SK-N-SH (cell line): Measurements from ENCODE around the gene COL4A4. TPM values are rescaled to one million over a fixed set of nuclear protein-coding genes. Genes with fewer than 3 reads are reported as not detected.

Experiments used
- CTCF ChIA-PET: fragments of 300-600, 350-600 bp; formaldehyde crosslinking; extraction: SDS; loops from one replicate; lab custom pipeline; 2021; lab: Yijun Ruan, JAX
- POLR2A ChIA-PET: fragments of 350-600 bp; sonication (Branson Sonifier 250); formaldehyde crosslinking; extraction: SDS; loops from one replicate; lab custom pipeline; 2020; ENCODE audit warnings: antibody characterized with exemption, inconsistent platforms; lab: Yijun Ruan, JAX
- DNase-seq: peaks from one replicate; pipeline ENCODE4 v3.0.0; 2012
- H2AFZ ChIP-seq: fragments of 200-600 bp; sonication (generic); 2 replicates; pipeline ENCODE4 v1.8.1; 2016; ENCODE audit warnings: antibody characterized with exemption, mild to moderate bottlenecking, low read depth
- H3F3A ChIP-seq: fragments of 200-600 bp; sonication (generic); replicated peaks from 2 replicates; pipeline ENCODE3; 2016; ENCODE audit warnings: antibody characterized with exemption, mild to moderate bottlenecking; ENCODE audit not compliant: insufficient read depth
- H3K27ac ChIP-seq, 2 experiments: fragments of 200-500 bp in 1 of 2; fragments of 200-600 bp in 1 of 2; sonication (Bioruptor generic) in 1 of 2; sonication (generic), shearing (Covaris generic) in 1 of 2; 2 replicates each; pipeline versions ENCODE4 v1.5.1 to v1.6.1; 2014 to 2016; ENCODE audit warnings: low read depth in 2 of 2, inconsistent platforms in 1 of 2, low read length in 1 of 2, mild to moderate bottlenecking in 1 of 2, mixed read lengths in 1 of 2
- H3K27me3 ChIP-seq: fragments of 200-600 bp; sonication (generic), shearing (Covaris generic); 2 replicates; pipeline ENCODE4 v1.6.1; 2016; ENCODE audit warnings: mixed run types; ENCODE audit not compliant: insufficient read depth
- H3K36me3 ChIP-seq, 2 experiments: fragments of 200-500 bp in 1 of 2; fragments of 200-600 bp in 1 of 2; sonication (Bioruptor generic) in 1 of 2; sonication (generic) in 1 of 2; replicated peaks in 1 of 2; 2 replicates each; pipeline versions ENCODE3 to v1.5.1; 2014 to 2016; ENCODE audit warnings: low read length in 1 of 2, mild to moderate bottlenecking in 1 of 2; ENCODE audit not compliant: insufficient read depth in 2 of 2, control insufficient read depth in 1 of 2
- H3K4me1 ChIP-seq, 2 experiments: fragments of 200-500 bp in 1 of 2; fragments of 200-600 bp in 1 of 2; sonication (Bioruptor generic) in 1 of 2; sonication (generic), shearing (Covaris generic) in 1 of 2; 2 replicates each; pipeline versions ENCODE4 v1.5.1 to v1.6.1; 2014 to 2016; ENCODE audit warnings: low read depth in 1 of 2, low read length in 1 of 2, mixed run types in 1 of 2; ENCODE audit not compliant: insufficient read depth in 2 of 2, control insufficient read depth in 1 of 2
- H3K4me2 ChIP-seq: fragments of 200-600 bp; sonication (generic), shearing (Covaris generic); 2 replicates; pipeline ENCODE4 v1.6.1; 2017; ENCODE audit warnings: mixed run types
- H3K4me3 ChIP-seq, 2 experiments: fragments of 200-500 bp in 1 of 2; fragments of 200-600 bp in 1 of 2; sonication (Bioruptor generic) in 1 of 2; sonication (generic), shearing (Covaris generic) in 1 of 2; 2 replicates each; pipeline versions ENCODE4 v1.5.1 to v1.8.1; 2014 to 2016; ENCODE audit warnings: low read depth in 2 of 2, inconsistent platforms in 1 of 2, low read length in 1 of 2, mild to moderate bottlenecking in 1 of 2, mixed read lengths in 1 of 2, moderate library complexity in 1 of 2
- H3K79me2 ChIP-seq: fragments of 200-600 bp; sonication (generic); 2 replicates; pipeline ENCODE4 v1.8.1; 2017; ENCODE audit warnings: mild to moderate bottlenecking; ENCODE audit not compliant: insufficient read depth
- H3K9ac ChIP-seq: fragments of 200-600 bp; sonication (generic); 2 replicates; pipeline ENCODE4 v1.6.1; 2017; ENCODE audit warnings: mixed run types
- H3K9me2 ChIP-seq: fragments of 200-600 bp; sonication (generic); 2 replicates; pipeline ENCODE4 v1.6.1; 2017; ENCODE audit warnings: mixed run types
- H3K9me3 ChIP-seq: fragments of 200-600 bp; sonication (generic); 2 replicates; pipeline ENCODE4 v1.6.1; 2017; ENCODE audit warnings: mixed run types, mild to moderate bottlenecking, moderate library complexity
- H4K20me1 ChIP-seq: fragments of 200-600 bp; sonication (generic); 2 replicates; pipeline ENCODE4 v1.6.1; 2017; ENCODE audit warnings: mild to moderate bottlenecking, mixed run types; ENCODE audit not compliant: insufficient read depth
- CTCF ChIP-seq: fragments of 200-600 bp; sonication (generic); IDR thresholded peaks from 2 replicates; pipeline ENCODE4 v1.6.1; 2017; ENCODE audit warnings: antibody characterized with exemption, mild to moderate bottlenecking, moderate library complexity
- EZH2phosphoT487 ChIP-seq: fragments of 200-600 bp; sonication (generic); IDR thresholded peaks from 2 replicates; pipeline ENCODE4 v1.6.1; 2017; ENCODE audit warnings: low read depth, mixed run types, mild to moderate bottlenecking, antibody characterized with exemption, moderate library complexity, borderline replicate concordance
- FOXJ3 ChIP-seq: sonication (generic); formaldehyde crosslinking; IDR thresholded peaks from 2 replicates; pipeline ENCODE4 v1.5.1; 2020; ENCODE audit warnings: mild to moderate bottlenecking, missing genetic modification reagents
- IRF3 ChIP-seq: fragments of 150-350 bp; IDR thresholded peaks from 2 replicates; pipeline ENCODE4 v1.6.1; 2016; ENCODE audit warnings: mild to moderate bottlenecking, low read depth, low read length
- JUND ChIP-seq: IDR thresholded peaks from 2 replicates; pipeline ENCODE4 v1.4.0; 2012
- MXI1 ChIP-seq: IDR thresholded peaks from 2 replicates; pipeline ENCODE4 v1.6.1; 2012; ENCODE audit warnings: mild to moderate bottlenecking, low read depth, low read length, improper control_type of control experiment
- POLR2AphosphoS5 ChIP-seq: IDR thresholded peaks from 2 replicates; pipeline ENCODE4 v1.6.1; 2012; ENCODE audit warnings: low read depth, low read length
- RCOR1 ChIP-seq: fragments of 150-350 bp; IDR thresholded peaks from 2 replicates; pipeline ENCODE4 v1.6.1; 2017; ENCODE audit warnings: antibody characterized with exemption, low read length
- SIN3A ChIP-seq: IDR thresholded peaks from 2 replicates; pipeline ENCODE4 v1.6.1; 2012; ENCODE audit warnings: low read depth, mild to moderate bottlenecking, low read length, moderate library complexity, borderline replicate concordance
- TCF12 ChIP-seq: IDR thresholded peaks from 2 replicates; pipeline ENCODE4 v1.4.0; 2012
- TEAD4 ChIP-seq: IDR thresholded peaks from 2 replicates; pipeline ENCODE4 v1.4.0; 2012; ENCODE audit warnings: mild to moderate bottlenecking, borderline replicate concordance; ENCODE audit not compliant: insufficient read depth
- YY1 ChIP-seq: IDR thresholded peaks from 2 replicates; pipeline ENCODE4 v1.4.0; 2012; ENCODE audit warnings: low read depth, mild to moderate bottlenecking
- WGBS: methylation state at CpG from one replicate; pipeline ENCODE4 v1.1.6; 2017; ENCODE audit warnings: low lambda C conversion rate; 5-methylcytosine and 5-hydroxymethylcytosine counted together
- polyA plus RNA-seq, 3 experiments: library from polyadenylated mRNA; depleted of rRNA; stranded (reverse); fragments of >200 nt; gene quantifications; 2 replicates each; pipeline ENCODE4 v1.2.3, GENCODE V29; 2012
- TF ChIP-seq, protein P1 (sequence below): IDR thresholded peaks from 2 replicates; pipeline ENCODE4 v1.4.0; 2012; ENCODE audit warnings: low read depth, borderline replicate concordance
- TF ChIP-seq, protein P2 (sequence below): IDR thresholded peaks from 2 replicates; pipeline ENCODE4 v1.6.1; 2012; ENCODE audit warnings: mild to moderate bottlenecking, low read depth, low read length, moderate library complexity

COL4A4 gene
- polyA plus RNA-seq, 1 of the 3 experiments (the other 2 are of a cell fraction), result not detected

GRCh38 chr2:227198866-227199265, 34.9 kb upstream of the COL4A4 start:
- TF ChIP-seq EZH2phosphoT487 (no peak), POLR2AphosphoS5 (no peak), TCF12 (no peak), TEAD4 (no peak), JUND (no peak), RCOR1 (no peak), CTCF (no peak), IRF3 (no peak), SIN3A (no peak), MXI1 (no peak), YY1 (no peak), FOXJ3 (CRISPR knock-in tag) (no peak)
- TF ChIP-seq, protein P1, sequence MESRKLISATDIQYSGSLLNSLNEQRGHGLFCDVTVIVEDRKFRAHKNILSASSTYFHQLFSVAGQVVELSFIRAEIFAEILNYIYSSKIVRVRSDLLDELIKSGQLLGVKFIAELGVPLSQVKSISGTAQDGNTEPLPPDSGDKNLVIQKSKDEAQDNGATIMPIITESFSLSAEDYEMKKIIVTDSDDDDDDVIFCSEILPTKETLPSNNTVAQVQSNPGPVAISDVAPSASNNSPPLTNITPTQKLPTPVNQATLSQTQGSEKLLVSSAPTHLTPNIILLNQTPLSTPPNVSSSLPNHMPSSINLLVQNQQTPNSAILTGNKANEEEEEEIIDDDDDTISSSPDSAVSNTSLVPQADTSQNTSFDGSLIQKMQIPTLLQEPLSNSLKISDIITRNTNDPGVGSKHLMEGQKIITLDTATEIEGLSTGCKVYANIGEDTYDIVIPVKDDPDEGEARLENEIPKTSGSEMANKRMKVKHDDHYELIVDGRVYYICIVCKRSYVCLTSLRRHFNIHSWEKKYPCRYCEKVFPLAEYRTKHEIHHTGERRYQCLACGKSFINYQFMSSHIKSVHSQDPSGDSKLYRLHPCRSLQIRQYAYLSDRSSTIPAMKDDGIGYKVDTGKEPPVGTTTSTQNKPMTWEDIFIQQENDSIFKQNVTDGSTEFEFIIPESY, result no peak
- TF ChIP-seq, protein P2, sequence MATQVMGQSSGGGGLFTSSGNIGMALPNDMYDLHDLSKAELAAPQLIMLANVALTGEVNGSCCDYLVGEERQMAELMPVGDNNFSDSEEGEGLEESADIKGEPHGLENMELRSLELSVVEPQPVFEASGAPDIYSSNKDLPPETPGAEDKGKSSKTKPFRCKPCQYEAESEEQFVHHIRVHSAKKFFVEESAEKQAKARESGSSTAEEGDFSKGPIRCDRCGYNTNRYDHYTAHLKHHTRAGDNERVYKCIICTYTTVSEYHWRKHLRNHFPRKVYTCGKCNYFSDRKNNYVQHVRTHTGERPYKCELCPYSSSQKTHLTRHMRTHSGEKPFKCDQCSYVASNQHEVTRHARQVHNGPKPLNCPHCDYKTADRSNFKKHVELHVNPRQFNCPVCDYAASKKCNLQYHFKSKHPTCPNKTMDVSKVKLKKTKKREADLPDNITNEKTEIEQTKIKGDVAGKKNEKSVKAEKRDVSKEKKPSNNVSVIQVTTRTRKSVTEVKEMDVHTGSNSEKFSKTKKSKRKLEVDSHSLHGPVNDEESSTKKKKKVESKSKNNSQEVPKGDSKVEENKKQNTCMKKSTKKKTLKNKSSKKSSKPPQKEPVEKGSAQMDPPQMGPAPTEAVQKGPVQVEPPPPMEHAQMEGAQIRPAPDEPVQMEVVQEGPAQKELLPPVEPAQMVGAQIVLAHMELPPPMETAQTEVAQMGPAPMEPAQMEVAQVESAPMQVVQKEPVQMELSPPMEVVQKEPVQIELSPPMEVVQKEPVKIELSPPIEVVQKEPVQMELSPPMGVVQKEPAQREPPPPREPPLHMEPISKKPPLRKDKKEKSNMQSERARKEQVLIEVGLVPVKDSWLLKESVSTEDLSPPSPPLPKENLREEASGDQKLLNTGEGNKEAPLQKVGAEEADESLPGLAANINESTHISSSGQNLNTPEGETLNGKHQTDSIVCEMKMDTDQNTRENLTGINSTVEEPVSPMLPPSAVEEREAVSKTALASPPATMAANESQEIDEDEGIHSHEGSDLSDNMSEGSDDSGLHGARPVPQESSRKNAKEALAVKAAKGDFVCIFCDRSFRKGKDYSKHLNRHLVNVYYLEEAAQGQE, result no peak
- Histone ChIP-seq H3K4me2 (no peak overlapping the region), H3K9me3 (no peaks in the 10 kb centered on the region), H3K36me3 (no peaks in the 10 kb centered on the region), H3K9me2 (no peaks in the 10 kb centered on the region), H3K79me2 (no peaks in the 10 kb centered on the region), H3K4me3 (no peak overlapping the region), H3K4me1 (no peaks in the 10 kb centered on the region; a peak in 2 of 4 replicates), H3F3A (no peaks in the 10 kb centered on the region), H3K27me3 (no peaks in the 10 kb centered on the region), H2AFZ (no peak overlapping the region), H3K27ac (no peak overlapping the region), H4K20me1 (no peaks in the 10 kb centered on the region), H3K9ac (no peak overlapping the region)
- WGBS, result 16% methylated on average over 3 of the region's 3 CpGs
- DNase-seq, result no peak
- CTCF ChIA-PET, result no interaction called here
- POLR2A ChIA-PET, result no interaction called here
